ENCODE measurements around the gene SNUPN. TPM values are rescaled to one million over a fixed set of nuclear protein-coding genes. Genes with fewer than 3 reads are reported as not detected.
"Not testable (repeated sequence)": the region's sequence is repeated elsewhere in the genome, so short reads cannot be mapped to it uniquely, and the experiment has no call there.

The SNUPN gene
- total RNA-seq, 2 experiments from 2014 or later = 27.1 to 30.4 TPM

DNA sequence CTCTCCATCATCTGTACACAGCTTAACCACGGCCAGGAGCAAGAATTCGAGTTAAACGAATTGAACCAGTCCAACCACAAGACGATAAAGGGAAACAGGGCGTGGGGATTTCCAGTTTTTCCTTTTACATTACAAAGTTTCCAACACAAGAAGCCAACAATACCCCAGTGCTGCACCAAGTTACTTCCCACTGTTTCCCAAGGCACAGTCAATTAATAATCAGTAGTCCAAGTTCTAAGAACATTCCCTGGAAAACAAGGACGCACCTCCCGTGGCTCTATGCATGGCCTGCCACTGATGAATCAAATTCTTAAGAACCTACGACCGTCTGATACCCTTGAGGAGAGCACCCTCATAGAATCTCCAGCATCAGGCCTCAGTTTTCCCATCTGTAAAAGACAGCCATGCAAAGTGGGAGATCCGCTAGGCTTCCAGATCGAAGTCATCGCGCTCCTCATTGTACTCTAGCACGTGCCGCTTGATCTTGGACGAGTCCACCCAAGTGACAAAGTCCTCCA, 13.7 kb upstream of the SNUPN start:
- peaks cover 29% of the 10 kb centered on the region for H3K4me1 Mint-ChIP-seq
- no peak for DNase-seq
- H3K27me3 Mint-ChIP-seq = no peaks in the 10 kb centered on the region
- H3K36me3 Mint-ChIP-seq = peaks cover 10% of the 10 kb centered on the region
- POLR2A ChIA-PET = interaction anchor here (0.6 to 7.6 kb wide), 17 partner anchors 9 to 271 kb away, joined by 3 to 168 read pairs (median 9); partner anchors contain the start of genes MAN2C1, PTPN9, SIN3A and SNUPN
- ATAC-seq (ENCODE audit: low read depth) = no peak
- peak overlapping the region; percentile 86 for H3K27ac Mint-ChIP-seq
- H3K9me3 Mint-ChIP-seq = no peaks in the 10 kb centered on the region
- peak overlapping the region; percentile 93 for H3K4me3 Mint-ChIP-seq

DNA sequence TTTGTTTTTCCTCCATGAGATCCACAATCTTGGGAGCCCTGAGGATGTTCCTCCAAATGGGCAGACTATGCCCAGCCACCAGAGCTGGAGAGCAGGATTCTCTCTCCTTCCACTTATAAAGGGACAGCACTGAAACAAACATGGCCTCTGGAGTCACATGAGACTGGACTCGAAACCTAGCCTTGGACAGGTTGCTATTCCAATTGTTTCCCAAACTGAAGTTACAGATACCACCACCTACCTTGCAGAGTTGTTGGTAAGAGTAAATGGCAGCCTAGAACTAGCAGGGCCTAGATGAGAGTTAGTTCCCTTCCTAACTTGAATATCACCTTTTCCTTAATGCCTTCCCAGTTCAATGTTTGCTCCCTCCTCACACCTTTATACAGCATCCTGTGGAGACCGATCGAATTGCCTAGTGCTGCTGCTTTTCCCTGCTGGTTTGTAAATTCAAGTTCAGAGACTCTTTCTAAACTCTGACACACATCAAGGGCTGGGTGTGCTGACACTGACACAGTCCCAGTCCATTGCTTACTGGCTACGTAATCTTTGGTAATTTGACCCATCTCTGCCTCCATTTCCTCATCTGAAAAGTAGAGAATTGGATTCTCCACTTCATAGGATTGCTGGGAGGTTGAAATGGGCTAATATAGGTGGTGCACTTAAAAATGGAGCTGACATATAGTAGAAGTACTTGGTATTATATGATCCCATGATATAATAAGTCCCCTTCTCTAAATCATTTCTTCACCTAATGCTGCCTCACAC, 11.9 kb upstream of the SNUPN start:
- no peak for ATAC-seq (ENCODE audit: low read depth)
- Mint-ChIP-seq H3K27ac (peak overlapping the region; percentile 15), H3K9me3 (no peaks in the 10 kb centered on the region), H3K4me3 (peak overlapping the region; percentile 93), H3K4me1 (peaks cover 29% of the 10 kb centered on the region), H3K36me3 (peaks cover 10% of the 10 kb centered on the region), H3K27me3 (no peaks in the 10 kb centered on the region)
- DNase-seq = no peak
- POLR2A ChIA-PET = interaction anchor here (0.9 to 7.6 kb wide), 6 partner anchors 12 to 270 kb away, joined by 3 to 168 read pairs (median 4); partner anchors contain the start of genes MAN2C1, PTPN9, SIN3A and SNUPN

DNA sequence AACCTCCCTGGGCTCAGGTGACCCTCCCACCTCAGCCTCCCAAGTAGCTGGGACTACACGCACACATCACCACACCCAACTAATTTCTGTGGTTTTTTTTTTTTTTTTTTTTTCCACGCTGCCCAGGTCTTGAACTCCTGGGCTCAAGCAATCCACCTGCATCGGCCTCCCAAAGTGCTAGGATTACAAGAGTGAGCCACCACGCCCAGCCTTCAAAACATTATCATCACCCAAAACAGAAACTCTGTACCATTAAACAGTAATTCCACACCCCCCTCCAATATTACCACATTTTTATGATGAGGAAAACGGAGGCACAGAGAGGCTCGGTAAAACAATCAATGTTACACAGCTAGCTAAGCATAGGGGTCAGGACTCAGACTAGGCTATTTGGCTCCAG, 10.5 kb upstream of the SNUPN start:
- no peaks in the 10 kb centered on the region for H3K27me3 Mint-ChIP-seq
- peaks cover 25% of the 10 kb centered on the region for H3K4me1 Mint-ChIP-seq
- H3K27ac Mint-ChIP-seq = no peak overlapping the region
- no peaks in the 10 kb centered on the region for H3K9me3 Mint-ChIP-seq
- ATAC-seq (ENCODE audit: low read depth) (no peak), DNase-seq (no peak)
- POLR2A ChIA-PET = interaction anchor here (1.2 to 7.6 kb wide), 2 partner anchors 10 to 183 kb away, joined by 4 to 168 read pairs; partner anchors contain the start of genes SIN3A and SNUPN
- no peak overlapping the region for H3K4me3 Mint-ChIP-seq
- peaks cover 10% of the 10 kb centered on the region for H3K36me3 Mint-ChIP-seq

DNA sequence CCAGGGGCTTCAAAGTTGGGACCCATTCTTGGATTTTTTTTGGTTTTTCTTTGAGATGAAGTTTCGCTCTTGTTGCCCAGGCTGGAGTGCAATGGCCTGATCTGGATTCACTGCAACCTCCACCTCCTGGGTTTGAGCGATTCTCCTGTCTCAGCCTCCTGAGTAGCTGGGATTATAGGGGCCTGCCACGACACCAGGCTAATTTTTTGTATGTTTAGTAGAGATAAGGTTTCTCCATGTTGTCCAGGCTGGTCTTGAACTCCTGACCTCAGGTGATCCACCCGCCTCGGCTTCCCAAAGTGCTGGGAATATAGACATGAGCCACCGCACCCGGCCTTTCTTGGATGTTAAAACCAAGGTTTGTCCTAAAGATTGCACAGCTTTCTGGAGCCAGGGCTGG, 8.4 kb upstream of the SNUPN start:
- POLR2A ChIA-PET = interaction anchor here (0.6 kb wide), 1 partner anchor 41 kb away, joined by 4 read pairs; no protein-coding TSS in a partner anchor
- H3K27ac Mint-ChIP-seq; ATAC-seq (ENCODE audit: low read depth); DNase-seq; H3K9me3 Mint-ChIP-seq; H3K27me3 Mint-ChIP-seq; H3K4me3 Mint-ChIP-seq: not testable (repeated sequence)
- Mint-ChIP-seq H3K4me1 (peaks cover 19% of the 10 kb centered on the region), H3K36me3 (peaks cover 10% of the 10 kb centered on the region)

DNA sequence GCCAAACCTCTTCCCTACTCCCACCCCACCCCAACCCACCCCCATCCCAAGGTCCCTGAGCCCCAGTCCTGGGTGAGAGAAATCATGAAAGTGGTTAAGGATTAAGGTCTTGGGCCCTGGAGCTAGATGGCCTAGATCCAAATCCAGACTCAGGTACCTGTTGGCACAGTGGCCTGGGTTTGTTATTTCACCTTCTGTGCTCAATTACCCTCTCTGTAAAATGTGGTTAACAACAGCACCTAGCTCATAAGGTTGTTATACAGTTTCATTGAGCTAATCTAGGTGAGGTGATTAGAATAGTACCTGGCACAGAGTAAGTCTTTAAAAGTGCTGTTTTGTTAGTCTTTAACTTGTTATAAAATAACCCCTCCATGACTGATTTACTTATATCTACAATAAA, 6.4 kb upstream of the SNUPN start:
- POLR2A ChIA-PET = interaction anchor here (2.8 kb wide), 1 partner anchor 8 kb away, joined by 9 read pairs; the partner anchor contains the start of gene IMP3
- H3K9me3 Mint-ChIP-seq = no peaks in the 10 kb centered on the region
- no peak overlapping the region for H3K4me3 Mint-ChIP-seq
- no peak overlapping the region for H3K27ac Mint-ChIP-seq
- ATAC-seq (ENCODE audit: low read depth) = no peak
- no peaks in the 10 kb centered on the region for H3K36me3 Mint-ChIP-seq
- H3K27me3 Mint-ChIP-seq = no peaks in the 10 kb centered on the region
- no peak for DNase-seq
- H3K4me1 Mint-ChIP-seq = peaks cover 8% of the 10 kb centered on the region

DNA sequence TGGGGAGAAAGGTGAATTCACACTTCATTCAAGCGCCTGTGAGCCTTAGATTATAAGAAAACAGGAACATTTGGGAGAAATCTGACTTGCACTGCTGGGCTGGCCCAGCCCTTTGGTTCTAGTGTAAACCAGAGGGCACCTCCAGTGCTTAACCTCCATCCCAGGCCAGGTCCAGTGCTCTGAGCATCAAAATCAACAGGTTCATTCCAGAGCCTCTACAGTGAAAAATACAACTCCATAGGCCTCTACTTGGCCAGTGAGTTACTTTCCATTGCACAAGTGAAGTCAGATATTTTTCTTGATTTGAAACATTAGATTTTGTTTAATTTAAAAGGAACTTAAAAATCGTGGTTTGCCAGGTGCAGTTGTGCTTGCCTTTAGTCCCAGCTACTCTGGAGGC, 3.0 kb downstream of the SNUPN start:
- Mint-ChIP-seq H3K27ac (peak overlapping the region; percentile 54), H3K36me3 (peaks cover 13% of the 10 kb centered on the region), H3K27me3 (no peaks in the 10 kb centered on the region), H3K4me3 (no peak overlapping the region), H3K9me3 (no peaks in the 10 kb centered on the region), H3K4me1 (peaks cover 35% of the 10 kb centered on the region)
- ATAC-seq (ENCODE audit: low read depth) (no peak), DNase-seq (no peak)
- POLR2A ChIA-PET = interaction anchor here (1.8 to 6.3 kb wide), 2 partner anchors 17 to 25 kb away, joined by 3 to 80 read pairs; partner anchors contain the start of gene IMP3

DNA sequence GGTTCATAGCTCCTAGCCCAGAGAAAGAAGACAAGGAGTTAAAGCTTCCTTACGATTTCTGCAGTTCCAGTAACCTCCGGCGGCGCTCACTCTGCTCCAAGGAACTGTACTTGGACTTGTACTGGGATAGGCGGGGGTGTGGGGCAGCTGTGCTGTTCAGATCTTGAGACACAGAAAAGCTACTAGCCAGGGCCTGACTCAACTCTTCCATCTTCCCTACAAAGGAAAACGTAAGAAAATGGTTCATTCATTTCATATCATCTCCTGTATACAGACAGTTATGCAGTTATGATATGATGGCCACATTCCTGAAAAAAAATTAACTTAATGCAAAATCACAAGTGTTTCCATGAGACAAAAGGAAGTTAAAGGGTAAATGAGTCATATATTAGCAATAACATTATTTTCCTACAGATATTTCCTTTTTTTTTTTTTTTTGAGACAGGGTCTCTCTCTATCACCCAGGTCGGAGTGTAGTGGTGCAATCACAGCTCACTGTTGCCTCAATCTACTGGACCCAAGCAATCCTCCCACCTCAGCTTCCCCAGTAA, 4.6 kb downstream of the SNUPN start:
- ATAC-seq (ENCODE audit: low read depth) = no peak
- H3K36me3 Mint-ChIP-seq = peaks cover 22% of the 10 kb centered on the region
- H3K27ac Mint-ChIP-seq = peak overlapping the region; percentile 63
- no peak for DNase-seq
- H3K4me1 Mint-ChIP-seq = peaks cover 29% of the 10 kb centered on the region
- POLR2A ChIA-PET = interaction anchor here (0.7 to 1.7 kb wide), 7 partner anchors 14 to 168 kb away, joined by 3 to 9 read pairs (median 4); partner anchors contain the start of genes IMP3 and PTPN9
- H3K4me3 Mint-ChIP-seq = peak overlapping the region; percentile 41
- H3K9me3 Mint-ChIP-seq = no peaks in the 10 kb centered on the region
- no peaks in the 10 kb centered on the region for H3K27me3 Mint-ChIP-seq

DNA sequence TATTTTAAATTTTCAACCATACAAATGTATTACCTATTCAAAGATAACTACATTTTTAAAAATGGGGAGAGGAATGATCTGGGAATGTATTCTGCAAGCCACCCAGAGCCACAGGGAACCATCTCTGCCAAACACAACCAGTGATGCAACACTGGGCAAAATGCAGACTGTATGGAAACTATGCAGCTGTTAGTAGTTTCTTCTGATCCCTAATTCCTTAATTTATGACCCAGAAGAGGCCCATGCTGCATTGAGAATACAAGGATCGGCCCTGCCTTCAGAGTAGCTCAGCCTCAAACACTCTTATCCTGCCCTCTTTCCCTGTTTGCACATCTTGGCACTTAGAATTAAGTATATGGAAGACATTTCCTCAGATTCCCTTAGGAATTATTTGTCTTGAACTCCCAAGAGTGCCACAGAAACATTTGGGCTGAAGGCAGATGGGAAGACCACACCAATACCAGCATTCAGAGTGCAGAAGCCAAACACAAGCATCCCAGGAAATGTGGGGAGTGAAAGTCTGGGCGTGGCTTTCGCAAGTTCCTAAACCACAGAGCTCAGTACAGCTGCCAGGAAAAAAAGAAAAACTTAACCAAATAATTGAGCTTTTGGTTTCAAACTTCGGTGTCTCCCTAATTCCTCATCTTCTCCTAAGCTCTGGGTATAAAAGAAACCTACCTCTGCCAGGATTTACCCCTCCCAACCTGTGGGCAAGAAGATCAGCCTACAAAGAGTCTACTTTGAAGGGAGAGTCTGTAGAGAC, 5.3 kb downstream of the SNUPN start:
- peaks cover 26% of the 10 kb centered on the region for H3K36me3 Mint-ChIP-seq
- POLR2A ChIA-PET = interaction anchor here (0.7 to 1.8 kb wide), 8 partner anchors 13 to 167 kb away, joined by 3 to 9 read pairs (median 4); partner anchors contain the start of genes IMP3 and PTPN9
- ATAC-seq (ENCODE audit: low read depth) (no peak), DNase-seq (no peak)
- peak overlapping the region; percentile 63 for H3K27ac Mint-ChIP-seq
- H3K4me1 Mint-ChIP-seq = peaks cover 29% of the 10 kb centered on the region
- H3K27me3 Mint-ChIP-seq = no peaks in the 10 kb centered on the region
- H3K9me3 Mint-ChIP-seq = no peaks in the 10 kb centered on the region
- H3K4me3 Mint-ChIP-seq = peak overlapping the region; percentile 40

DNA sequence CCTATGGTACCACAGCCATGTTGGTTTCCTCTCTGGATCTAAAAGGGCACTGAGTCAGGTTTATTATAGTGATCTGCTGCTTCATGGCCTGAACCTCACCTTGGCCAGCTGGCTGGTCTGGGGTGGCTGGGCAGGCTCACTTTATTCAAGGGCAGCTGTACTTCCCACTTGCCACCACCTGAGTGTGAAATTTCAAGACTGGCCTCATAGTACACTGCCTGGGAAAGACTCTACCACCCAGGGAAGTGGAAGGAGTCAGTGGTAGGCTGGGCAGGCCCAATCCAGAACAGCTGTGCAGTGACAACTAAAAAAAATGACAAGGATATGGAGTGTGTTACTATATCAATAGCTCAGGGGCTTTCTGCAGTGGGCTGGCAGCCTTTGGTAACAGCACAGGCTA, 8.8 kb downstream of the SNUPN start:
- DNase-seq (no peak), ATAC-seq (ENCODE audit: low read depth) (no peak)
- H3K27me3 Mint-ChIP-seq = no peaks in the 10 kb centered on the region
- H3K4me1 Mint-ChIP-seq = peaks cover 25% of the 10 kb centered on the region
- no peaks in the 10 kb centered on the region for H3K9me3 Mint-ChIP-seq
- POLR2A ChIA-PET = interaction anchor here (1.4 to 1.7 kb wide), 2 partner anchors 8 to 9 kb away, joined by 4 to 7 read pairs; no protein-coding TSS in a partner anchor
- H3K27ac Mint-ChIP-seq = no peak overlapping the region
- H3K36me3 Mint-ChIP-seq = peaks cover 42% of the 10 kb centered on the region
- no peak overlapping the region for H3K4me3 Mint-ChIP-seq

DNA sequence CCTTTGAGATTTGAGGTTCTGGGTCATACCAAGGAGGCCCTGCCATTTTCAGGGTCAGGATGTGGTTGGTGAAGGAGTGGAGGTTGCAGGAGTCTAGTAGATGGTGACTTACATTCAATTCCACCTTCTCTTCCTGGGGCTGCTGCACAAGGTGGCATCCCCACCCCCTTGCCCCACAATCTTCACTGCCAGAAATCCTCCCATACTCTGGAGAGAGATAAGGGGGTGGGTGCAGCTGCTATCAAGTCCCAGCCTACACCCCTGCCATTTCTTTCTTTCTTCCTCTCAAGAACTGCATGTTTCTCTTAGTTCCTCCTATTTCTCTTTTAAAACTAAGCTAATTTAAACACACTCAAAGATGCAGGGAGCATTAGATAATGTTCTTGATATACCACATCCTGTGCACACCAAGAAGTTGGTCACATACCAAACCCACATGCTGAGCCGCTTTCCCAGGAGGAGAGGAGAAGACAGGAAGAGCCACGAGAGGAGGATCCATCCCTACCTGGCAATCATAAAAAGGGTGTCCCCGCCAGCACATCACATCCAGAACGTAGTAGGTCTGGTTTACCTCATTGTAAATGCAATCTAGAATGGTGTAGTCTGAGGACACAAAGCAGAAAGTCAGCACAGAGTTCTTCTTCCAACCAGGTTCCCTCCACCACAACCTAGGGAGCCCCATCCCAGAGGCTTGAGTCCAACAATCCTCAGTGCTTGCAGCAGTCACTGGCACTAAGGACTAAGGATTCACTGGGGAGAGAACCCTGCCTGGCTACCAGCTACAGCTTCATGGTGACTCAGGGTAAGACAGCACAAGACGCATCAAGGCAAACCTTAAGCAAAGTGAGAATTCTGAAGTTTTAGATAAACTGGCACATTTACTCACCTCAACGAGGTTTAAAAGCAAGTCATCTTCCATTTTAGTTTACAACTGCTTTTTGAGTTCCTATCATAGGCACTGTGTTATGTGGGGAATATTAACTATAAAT, 18.5 kb downstream of the SNUPN start:
- H3K4me1 Mint-ChIP-seq = peaks cover 42% of the 10 kb centered on the region
- DNase-seq (peak; percentile 54), ATAC-seq (ENCODE audit: low read depth) (peak; percentile 90)
- no peaks in the 10 kb centered on the region for H3K27me3 Mint-ChIP-seq
- POLR2A ChIA-PET = interaction anchor here (0.8 to 4.7 kb wide), 13 partner anchors 9 to 155 kb away, joined by 3 to 47 read pairs (median 8); partner anchors contain the start of genes IMP3, PTPN9, SIN3A and SNUPN
- H3K4me3 Mint-ChIP-seq = peak overlapping the region; percentile 84
- no peaks in the 10 kb centered on the region for H3K9me3 Mint-ChIP-seq
- peak overlapping the region; percentile 98 for H3K27ac Mint-ChIP-seq
- H3K36me3 Mint-ChIP-seq = peaks cover 45% of the 10 kb centered on the region

DNA sequence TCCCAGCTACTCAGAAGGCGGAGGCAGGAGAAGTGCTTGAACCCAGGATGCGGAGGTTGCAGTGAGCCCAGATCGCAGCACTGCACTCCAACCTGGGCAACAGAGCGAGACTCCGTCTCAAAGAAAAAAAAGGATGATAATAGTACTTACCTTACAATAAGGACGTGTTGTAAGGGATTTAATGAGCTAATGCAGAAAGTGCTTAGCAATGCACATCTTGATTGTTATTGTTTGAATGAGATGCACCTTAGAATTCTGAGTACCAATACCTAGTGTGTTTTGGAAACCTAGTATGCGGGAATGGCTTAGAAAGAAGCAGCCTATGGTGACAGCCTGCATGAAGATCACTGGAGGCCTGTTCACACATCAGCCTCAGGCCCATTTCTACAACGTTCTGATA, 19.5 kb downstream of the SNUPN start:
- ATAC-seq (ENCODE audit: low read depth) (peak; percentile 3), DNase-seq (no peak)
- POLR2A ChIA-PET = interaction anchor here (0.8 to 4.7 kb wide), 9 partner anchors 8 to 154 kb away, joined by 3 to 47 read pairs (median 27); partner anchors contain the start of genes IMP3, PTPN9, SIN3A and SNUPN
- no peaks in the 10 kb centered on the region for H3K9me3 Mint-ChIP-seq
- H3K27ac Mint-ChIP-seq = peak overlapping the region; percentile 98
- peaks cover 49% of the 10 kb centered on the region for H3K36me3 Mint-ChIP-seq
- no peaks in the 10 kb centered on the region for H3K27me3 Mint-ChIP-seq
- peaks cover 44% of the 10 kb centered on the region for H3K4me1 Mint-ChIP-seq
- peak overlapping the region; percentile 84 for H3K4me3 Mint-ChIP-seq
